Occipital lobe (tissue), 2 donors: ENCODE measurements around the gene NPFFR1. TPM values are rescaled to one million over a fixed set of nuclear protein-coding genes. Genes with fewer than 3 reads are reported as not detected.

ENCODE experiments used
- DNase-seq: peaks from one replicate; lab custom pipeline; 2025; lab: John Stamatoyannopoulos, UW
- total RNA-seq: library from RNA; depleted of rRNA; stranded (reverse); fragments of >200 nt; gene quantifications from one replicate; pipeline ENCODE4 v1.2.3, GENCODE V29; 2014

NPFFR1 gene
- total RNA-seq, 1 donor from 2014 or later = 0.31 TPM

DNA sequence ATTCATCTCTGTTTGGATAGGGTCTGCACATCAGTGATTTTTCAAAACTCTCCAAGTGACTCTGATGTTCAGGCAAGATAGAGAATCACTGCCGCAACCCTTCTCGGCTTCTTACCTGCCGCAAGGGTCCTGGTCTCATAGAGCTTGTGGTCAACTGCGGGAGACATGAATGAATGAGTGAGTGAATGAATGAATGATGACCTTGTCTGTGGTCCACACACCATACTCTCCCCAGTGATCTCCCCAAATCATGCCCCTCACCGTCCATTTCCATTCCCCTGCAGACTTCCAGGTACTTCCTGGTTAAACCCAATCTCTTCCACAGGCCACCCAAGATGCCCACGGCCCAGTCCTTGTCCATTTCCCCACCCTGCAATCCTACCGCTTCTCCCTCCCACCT, 5.9 kb upstream of the NPFFR1 start:
- DNase-seq = no peak

DNA sequence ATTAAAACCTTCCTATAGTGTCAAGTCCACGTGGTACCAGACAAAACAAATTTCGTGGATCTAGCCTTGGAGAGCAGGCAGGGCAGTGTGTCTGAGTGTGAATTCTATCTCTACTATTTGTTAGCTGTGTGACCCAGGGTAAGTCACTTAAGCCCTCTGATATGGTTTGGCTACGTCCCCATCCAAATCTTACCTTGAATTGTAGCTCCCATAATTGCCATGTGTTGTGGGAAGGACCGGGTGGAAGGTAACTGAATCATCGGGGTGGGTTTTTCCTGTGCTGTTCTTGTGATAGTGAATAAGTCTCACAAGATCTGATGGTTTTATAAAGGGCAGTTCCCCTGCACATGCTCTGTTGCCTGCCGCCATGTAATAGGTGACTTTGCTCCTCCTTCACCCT, 2.8 kb upstream of the NPFFR1 start:
- DNase-seq = no peak

DNA sequence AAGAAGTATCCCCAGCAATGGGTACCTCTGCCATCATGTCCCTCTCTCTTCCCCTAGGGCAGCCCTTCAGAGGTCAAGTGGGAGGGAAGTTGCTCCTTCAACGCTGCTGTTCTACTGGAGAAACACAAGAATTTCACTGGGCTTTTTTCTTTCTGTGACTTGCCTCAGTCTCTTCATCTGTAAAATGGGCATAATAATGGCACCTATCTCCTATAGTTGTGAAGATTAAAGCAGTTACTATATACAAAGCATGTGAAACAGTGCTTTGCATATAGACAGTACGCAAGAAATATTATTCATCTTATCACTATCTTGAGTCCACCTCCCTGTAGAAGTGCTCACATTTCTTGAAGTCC, 1.6 kb upstream of the NPFFR1 start:
- DNase-seq = no peak

DNA sequence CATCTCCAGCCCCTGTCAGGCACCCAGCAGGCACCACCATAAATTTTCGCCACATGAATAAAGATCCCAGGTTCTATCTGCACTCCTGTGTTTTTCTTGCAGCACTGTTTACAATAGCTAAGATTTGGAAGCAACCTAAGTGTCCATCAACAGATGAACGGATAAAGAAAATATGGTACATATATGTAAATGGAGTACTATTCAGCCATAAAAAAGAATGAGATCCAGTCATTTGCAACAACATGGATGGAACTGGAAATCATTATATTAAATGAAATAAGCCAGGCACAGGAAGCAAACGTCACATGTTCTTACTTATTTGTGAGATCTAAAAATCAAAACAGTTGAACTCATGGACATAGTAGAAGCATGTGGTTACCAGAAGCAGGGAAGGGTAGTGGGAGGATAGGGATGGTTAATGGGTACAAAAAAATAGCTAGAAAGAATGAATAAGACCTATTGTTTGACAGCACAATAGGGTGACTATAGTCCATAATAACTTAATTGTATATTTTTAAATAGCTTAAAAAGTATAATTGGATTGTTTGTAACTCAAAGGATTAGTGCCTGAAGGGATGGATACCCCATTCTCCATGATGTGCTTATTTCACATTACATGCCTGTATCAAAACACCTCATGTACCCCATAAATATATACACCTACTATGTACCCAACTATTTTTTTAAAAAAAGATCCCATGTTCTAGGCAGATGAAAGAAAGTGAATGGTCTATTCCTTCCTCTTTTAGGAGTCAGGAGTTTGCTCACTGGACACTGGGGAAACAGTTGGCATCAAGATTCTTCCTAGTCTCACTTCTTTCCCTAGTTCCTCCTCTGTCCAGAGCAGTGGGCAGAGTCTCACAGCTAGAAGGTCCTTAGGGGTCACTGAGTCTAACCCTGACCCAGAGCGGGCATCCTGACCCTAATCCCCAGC, 1.0 kb upstream of the NPFFR1 start:
- DNase-seq = no peak

DNA sequence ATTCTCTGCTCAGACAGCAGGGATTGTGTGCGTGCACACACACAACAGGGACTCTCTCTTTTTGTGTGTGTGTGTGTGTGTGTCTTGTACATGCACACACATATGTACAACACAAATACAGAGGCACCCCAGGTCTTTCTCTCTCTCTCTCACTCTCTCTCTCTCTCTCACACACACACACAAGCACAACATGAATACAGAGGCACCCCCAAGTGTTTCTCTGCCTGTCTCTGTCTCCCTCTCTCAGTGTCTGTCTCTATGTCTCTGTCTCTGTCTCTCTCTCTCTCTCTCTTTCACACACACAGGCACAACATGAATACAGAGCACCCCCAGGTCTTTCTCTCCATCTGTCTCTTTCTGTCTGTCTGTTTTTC, 746 bp downstream of the NPFFR1 start:
- no peak for DNase-seq

DNA sequence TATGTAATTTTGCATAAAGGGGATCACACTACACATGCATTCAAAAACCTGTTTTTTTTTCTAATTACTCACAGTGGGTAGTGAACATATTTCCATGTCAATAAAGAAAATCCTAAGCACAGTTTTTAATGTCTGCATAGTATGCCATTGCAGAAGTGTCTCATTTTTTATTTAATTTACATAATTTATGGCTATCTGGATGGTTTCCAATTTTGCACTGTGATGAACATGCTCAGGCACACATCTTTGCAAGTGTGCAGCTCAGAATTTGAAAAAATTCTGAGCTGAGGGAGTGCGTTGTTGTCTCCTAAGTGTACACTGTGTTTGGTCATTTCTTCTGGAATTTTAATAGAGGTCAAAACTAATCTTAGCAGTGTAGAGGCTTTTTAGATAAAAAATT, 2.2 kb downstream of the NPFFR1 start:
- no peak for DNase-seq

DNA sequence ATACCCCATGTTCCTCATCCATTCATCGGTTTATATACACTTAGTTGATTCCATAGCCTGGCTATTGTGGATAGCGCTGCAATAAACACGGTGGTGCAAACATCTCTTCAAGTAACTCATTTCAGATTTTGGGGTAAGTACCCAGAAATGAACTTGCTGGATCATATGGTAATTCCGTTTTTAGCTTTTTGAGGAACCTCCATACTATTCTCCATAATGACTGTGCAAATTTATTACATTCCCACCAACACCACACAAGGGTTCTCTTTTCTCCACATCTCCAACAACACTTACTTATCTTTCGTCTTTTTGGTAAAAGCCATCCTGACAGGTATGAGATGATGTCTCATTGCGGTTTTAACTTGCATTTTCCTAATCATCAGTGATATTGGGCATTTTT, 3.7 kb downstream of the NPFFR1 start:
- DNase-seq = no peak

- no peak for DNase-seq
Measured at GRCh38 chr10:70277396-70278030, 6.3 kb downstream of the NPFFR1 start.

- no peak for DNase-seq
Measured at GRCh38 chr10:70274643-70275042, 9.2 kb downstream of the NPFFR1 start.

GRCh38 chr10:70272925-70273316, 10.9 kb downstream of the NPFFR1 start:
- no peak for DNase-seq

DNA sequence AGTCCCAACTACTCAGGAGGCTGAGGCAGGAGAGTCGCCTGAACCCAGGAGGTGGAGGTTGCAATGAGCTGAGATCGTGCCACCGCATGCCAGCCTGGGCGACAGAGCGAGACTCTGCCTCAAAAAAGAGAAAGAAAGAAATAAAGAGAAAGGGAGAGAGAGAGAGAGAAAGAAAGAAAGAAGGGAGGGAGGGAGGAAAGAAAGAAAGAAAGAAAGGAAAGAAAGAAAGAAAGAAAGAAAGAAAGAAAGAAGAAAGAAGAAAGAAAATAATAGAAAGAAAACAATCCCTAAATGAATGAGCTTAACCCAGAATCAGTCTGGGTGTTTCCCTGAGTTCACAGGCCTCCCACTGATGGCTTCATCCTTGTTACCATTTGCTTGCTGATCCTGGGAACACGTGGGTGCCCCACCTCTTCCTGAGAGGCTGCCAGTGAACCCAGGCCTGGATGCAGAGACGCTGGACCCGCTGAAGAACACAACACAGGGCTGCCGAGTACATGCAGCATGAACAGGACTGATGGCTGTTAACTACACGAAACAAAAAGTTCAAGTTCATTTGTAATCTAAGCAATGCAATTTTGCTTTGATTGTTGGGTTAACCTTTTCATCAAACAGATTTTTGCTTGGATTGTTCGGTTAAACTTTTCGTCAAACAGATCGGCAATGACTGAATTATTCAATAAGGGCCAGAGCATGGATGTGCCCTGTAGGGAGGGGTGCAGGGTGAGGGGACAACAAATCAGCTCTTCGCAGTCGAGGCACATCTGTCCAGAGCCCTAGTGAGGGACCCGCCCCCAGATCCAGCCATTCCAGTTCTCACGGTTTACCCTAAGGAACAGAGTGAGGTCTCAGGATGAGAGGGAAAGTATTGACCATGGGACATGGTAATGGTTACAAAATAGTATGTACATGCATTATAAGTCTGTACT, 11.5 kb downstream of the NPFFR1 start:
- DNase-seq = no peak

- DNase-seq = no peak
Measured at GRCh38 chr10:70270952-70271351, 12.9 kb downstream of the NPFFR1 start.

- no peak for DNase-seq
Measured at GRCh38 chr10:70269741-70270140, 14.1 kb downstream of the NPFFR1 start.

- no peak for DNase-seq
Measured at GRCh38 chr10:70268376-70268775, 15.4 kb downstream of the NPFFR1 start.

- no peak for DNase-seq
Measured at GRCh38 chr10:70267161-70267933, 16.5 kb downstream of the NPFFR1 start.

DNA sequence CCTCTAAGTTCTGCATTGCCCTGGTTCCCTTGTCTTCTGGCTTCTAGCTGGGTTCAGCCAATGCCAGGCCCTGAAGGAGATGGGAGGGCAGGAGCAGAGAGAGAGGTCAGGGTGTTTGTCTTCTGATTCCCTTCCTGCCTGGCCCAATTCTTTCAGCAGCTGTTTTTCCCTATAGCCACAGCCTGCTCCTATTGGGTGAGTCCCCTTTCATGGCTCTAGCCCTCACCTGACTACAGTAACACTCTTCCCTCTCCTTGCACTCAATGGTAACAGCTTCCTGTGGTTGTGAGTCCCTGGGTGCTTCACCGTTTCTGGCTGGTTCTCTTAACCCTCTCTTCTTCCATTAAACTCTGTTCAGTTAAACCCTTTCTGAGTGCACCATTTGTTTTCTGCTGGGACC, 17.1 kb downstream of the NPFFR1 start:
- no peak for DNase-seq

DNA sequence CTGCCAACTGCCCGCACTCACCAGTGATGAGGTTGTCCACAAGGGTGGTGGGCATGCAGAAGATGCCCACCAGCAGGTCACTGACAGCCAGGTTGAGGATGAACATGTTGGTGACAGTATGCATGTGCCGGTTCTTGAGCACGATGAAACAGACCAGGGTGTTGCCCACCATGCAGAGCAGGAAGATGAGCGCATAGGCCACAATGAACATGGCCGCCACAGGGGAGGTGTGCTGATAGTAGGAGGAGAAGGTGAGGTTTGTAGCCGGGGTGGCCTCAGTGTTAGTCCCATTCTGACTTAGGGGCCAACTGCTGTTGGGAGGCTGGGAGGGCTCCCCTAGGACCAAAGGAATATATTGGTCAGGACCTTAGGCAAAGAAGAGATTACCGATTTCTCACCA, 17.7 kb downstream of the NPFFR1 start:
- no peak for DNase-seq

DNA sequence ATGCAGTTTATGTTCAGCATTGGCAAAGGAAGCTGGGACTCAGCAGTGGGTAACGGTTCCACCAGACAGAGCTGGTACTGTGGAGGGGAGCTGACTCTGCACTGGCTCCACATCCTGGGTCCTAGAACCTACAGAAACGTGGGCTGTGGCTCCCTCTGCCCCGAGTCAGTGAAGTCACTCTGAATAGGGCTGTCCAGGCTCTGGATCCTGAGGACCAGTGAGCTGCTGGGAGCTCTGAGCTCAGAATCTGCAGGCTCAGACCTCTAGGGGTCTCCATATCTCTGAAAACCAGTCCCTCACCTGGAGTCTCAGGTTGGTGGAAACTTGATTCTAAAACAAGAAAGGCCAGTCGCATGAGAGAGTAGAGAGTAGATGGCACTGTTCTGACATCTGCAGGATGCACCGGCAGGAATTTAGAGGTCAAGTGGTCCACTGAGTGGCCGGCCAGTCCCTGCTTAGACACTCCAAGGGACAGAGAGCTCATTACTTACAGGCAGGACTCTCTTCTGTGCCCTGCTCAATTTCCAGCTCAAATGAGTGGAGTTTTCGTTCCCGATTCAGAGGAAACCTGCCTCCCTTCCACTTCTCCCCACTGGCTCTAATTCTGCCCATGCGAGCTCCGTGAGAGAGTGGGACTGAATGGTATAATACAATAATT, 18.6 kb downstream of the NPFFR1 start:
- no peak for DNase-seq

DNA sequence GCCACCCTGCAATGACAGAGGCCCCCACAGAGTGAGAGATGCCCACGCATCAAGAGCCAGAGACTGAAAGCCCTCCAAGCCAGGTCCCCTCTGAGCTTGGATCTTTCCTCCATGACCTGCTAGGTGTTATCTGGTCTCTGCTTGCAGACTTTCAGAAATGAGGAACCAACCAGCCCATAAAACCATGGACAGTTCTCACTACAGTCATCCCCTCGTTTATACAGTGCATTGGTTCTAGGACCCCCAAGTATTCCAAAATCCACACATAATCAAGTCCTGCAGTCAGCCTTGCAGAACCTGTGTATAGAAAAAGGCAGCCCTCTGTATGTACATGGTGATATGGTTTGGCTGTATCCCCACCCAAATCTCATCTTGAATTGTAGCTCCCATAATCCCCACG, 23.1 kb downstream of the NPFFR1 start:
- no peak for DNase-seq

- no peak for DNase-seq
Measured at GRCh38 chr10:70260259-70260658, 23.5 kb downstream of the NPFFR1 start.

DNA sequence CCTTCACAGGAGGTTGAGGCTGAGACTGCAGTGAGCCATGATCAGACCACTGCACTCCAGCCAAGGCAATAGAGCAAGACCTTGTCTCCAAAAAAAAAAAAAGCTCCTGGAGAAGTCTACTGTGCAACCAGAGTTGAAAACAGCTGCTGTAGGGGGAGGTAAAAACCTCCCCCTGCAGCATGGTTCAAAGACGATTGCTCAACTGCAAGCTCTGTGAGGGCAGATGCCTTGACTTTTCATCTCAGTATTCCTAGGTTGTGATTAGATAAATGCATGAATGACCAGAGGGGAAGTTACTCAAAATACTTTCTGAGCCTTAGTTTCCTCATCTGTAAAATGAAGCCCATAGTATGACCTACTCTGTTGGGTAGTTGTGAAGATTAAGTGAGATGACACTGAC, 25.6 kb downstream of the NPFFR1 start:
- DNase-seq = no peak
